Chondrocyte (in vitro differentiated cells): ENCODE results near the gene NBEA. TPM values are rescaled to one million over a fixed set of nuclear protein-coding genes. Genes with fewer than 3 reads are reported as not detected.

Experiments
- DNase-seq: peaks from one replicate; pipeline ENCODE4 v3.0.0; 2021; ENCODE audit warnings: mixed read lengths, low spot score
- H3K27ac Mint-ChIP-seq: one replicate; pipeline ENCODE4 v1.8.0; 2021; ENCODE audit warnings: mild to moderate bottlenecking, moderate library complexity, mixed read lengths; ENCODE audit not compliant: unreplicated experiment
- H3K27me3 Mint-ChIP-seq: 2 replicates; pipeline ENCODE4 v1.8.0; 2021; ENCODE audit warnings: low read depth, mixed read lengths
- H3K36me3 Mint-ChIP-seq: 2 replicates; pipeline ENCODE4 v1.8.0; 2021; ENCODE audit warnings: low read depth, mixed read lengths
- H3K4me1 Mint-ChIP-seq: 2 replicates; pipeline ENCODE4 v1.8.0; 2021; ENCODE audit warnings: low read depth, mild to moderate bottlenecking, mixed read lengths
- H3K4me3 Mint-ChIP-seq: one replicate; pipeline ENCODE4 v1.8.0; 2021; ENCODE audit warnings: mild to moderate bottlenecking, moderate library complexity, mixed read lengths; ENCODE audit not compliant: unreplicated experiment
- H3K9me3 Mint-ChIP-seq: 2 replicates; pipeline ENCODE4 v1.8.0; 2021; ENCODE audit warnings: low read depth, mixed read lengths
- CTCF ChIP-seq: fragments of 200-600 bp; sonication (generic); IDR thresholded peaks from 2 replicates; pipeline ENCODE4 v1.5.0; 2021; ENCODE audit warnings: antibody characterized with exemption, mild to moderate bottlenecking, moderate library complexity
- total RNA-seq: library from RNA; stranded (reverse); gene quantifications from 3 replicates; pipeline ENCODE4 v1.2.1, GENCODE V29; 2021

The NBEA gene
- total RNA-seq, 1 donor from 2014 or later: 4.9 TPM

GRCh38 chr13:35140321-35140720 lies 198.3 kb downstream of the NBEA start:
- TF ChIP-seq CTCF: no peak
- no peaks in the 10 kb centered on the region for H3K27me3 Mint-ChIP-seq
- peaks cover 9% of the 10 kb centered on the region for H3K4me1 Mint-ChIP-seq
- H3K9me3 Mint-ChIP-seq: no peaks in the 10 kb centered on the region
- no peaks in the 10 kb centered on the region for H3K36me3 Mint-ChIP-seq
- H3K27ac Mint-ChIP-seq: no peak overlapping the region
- DNase-seq: no peak
- H3K4me3 Mint-ChIP-seq: no peak overlapping the region

GRCh38 chr13:35140831-35141230 lies 198.8 kb downstream of the NBEA start:
- Mint-ChIP-seq H3K4me1 (peaks cover 9% of the 10 kb centered on the region), H3K27ac (no peak overlapping the region), H3K4me3 (no peak overlapping the region), H3K9me3 (no peaks in the 10 kb centered on the region), H3K36me3 (no peaks in the 10 kb centered on the region), H3K27me3 (no peaks in the 10 kb centered on the region)
- no peak for DNase-seq
- no peak for TF ChIP-seq CTCF

- Mint-ChIP-seq H3K4me1 (peaks cover 5% of the 10 kb centered on the region), H3K27ac (no peak overlapping the region), H3K4me3 (no peak overlapping the region), H3K9me3 (no peaks in the 10 kb centered on the region), H3K27me3 (no peaks in the 10 kb centered on the region), H3K36me3 (no peaks in the 10 kb centered on the region)
- TF ChIP-seq CTCF: no peak
- no peak for DNase-seq
These were observed 201.1 kb downstream of the NBEA start for GRCh38 chr13:35143123-35143522.

GRCh38 chr13:35144166-35144890 lies 202.3 kb downstream of the NBEA start:
- H3K4me1 Mint-ChIP-seq: peaks cover 5% of the 10 kb centered on the region
- DNase-seq: no peak
- H3K4me3 Mint-ChIP-seq: no peak overlapping the region
- no peak for TF ChIP-seq CTCF
- H3K9me3 Mint-ChIP-seq: no peaks in the 10 kb centered on the region
- no peaks in the 10 kb centered on the region for H3K27me3 Mint-ChIP-seq
- no peak overlapping the region for H3K27ac Mint-ChIP-seq
- no peaks in the 10 kb centered on the region for H3K36me3 Mint-ChIP-seq

- DNase-seq: no peak
- H3K9me3 Mint-ChIP-seq: no peaks in the 10 kb centered on the region
- H3K27me3 Mint-ChIP-seq: no peaks in the 10 kb centered on the region
These were observed 204.6 kb downstream of the NBEA start for GRCh38 chr13:35146686-35147085.

More at GRCh38 chr13:35146686-35147085, 204.6 kb downstream of the NBEA start:
- TF ChIP-seq CTCF: no peak
- Mint-ChIP-seq H3K36me3 (no peaks in the 10 kb centered on the region), H3K27ac (no peak overlapping the region), H3K4me3 (no peak overlapping the region), H3K4me1 (no peaks in the 10 kb centered on the region)
